G401.6 (cell line): ENCODE measurements around the gene TAPT1.
A peak's percentile ranks its signal among the peaks of the same experiment; 100 is the strongest.
"Not testable (repeated sequence)": the region's sequence is repeated elsewhere in the genome, so short reads cannot be mapped to it uniquely, and the experiment has no call there.

Experiments used
- FAIRE-seq: peaks from 2 replicates; lab custom pipeline; 2012; peaks lifted over from hg19 to GRCh38; lab: Jason Lieb, UNC

Gene TAPT1, protein sequence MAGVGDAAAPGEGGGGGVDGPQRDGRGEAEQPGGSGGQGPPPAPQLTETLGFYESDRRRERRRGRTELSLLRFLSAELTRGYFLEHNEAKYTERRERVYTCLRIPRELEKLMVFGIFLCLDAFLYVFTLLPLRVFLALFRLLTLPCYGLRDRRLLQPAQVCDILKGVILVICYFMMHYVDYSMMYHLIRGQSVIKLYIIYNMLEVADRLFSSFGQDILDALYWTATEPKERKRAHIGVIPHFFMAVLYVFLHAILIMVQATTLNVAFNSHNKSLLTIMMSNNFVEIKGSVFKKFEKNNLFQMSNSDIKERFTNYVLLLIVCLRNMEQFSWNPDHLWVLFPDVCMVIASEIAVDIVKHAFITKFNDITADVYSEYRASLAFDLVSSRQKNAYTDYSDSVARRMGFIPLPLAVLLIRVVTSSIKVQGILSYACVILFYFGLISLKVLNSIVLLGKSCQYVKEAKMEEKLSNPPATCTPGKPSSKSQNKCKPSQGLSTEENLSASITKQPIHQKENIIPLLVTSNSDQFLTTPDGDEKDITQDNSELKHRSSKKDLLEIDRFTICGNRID

DNA sequence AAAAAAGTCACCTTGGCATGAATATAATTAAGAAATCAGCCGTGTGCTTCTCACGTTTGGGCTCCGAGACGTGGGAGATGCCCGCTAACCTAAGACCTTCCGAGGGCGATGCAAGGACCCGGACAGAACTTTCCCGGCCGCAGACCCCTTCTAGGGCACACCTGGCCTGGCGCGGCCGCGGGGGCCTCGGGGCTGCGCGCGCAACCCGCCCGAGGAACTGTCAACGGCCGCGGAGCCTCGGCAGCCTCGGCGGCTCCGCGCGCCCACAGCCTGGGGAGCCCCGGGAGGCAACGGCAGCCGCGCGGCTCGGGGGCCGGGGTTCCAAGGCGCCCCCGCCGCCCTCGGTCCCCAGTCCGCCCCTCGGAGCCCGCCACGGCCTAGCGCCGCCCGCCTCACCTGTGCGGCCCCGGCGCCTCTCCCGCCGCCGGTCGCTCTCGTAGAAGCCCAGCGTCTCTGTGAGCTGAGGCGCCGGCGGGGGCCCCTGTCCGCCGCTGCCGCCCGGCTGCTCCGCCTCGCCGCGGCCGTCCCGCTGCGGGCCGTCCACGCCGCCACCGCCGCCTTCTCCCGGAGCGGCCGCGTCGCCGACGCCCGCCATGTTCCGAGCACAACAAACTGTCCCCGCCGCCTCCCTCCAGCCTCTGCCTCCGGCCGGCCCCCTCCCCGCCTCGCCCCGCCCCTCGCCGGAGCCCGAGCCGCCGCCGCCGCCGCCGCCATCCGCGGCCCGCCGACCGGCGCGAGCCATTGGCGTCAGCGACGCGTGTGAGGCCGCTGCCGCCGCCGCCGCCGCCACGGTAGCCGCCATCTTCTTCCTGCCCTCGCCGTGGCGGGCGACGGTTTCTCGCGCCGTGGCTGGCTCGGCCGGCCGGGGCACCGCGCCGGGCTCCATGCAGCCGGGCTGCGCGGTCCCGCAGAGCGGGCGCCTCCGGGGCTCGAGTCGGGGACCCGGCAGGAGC lies at the start of gene TAPT1:
TSS of gene TAPT1 (minus strand) at position 609 of the 953 bp plus-strand sequence. CDS start at position 595, 14 bp downstream.
- FAIRE-seq = no peak

DNA sequence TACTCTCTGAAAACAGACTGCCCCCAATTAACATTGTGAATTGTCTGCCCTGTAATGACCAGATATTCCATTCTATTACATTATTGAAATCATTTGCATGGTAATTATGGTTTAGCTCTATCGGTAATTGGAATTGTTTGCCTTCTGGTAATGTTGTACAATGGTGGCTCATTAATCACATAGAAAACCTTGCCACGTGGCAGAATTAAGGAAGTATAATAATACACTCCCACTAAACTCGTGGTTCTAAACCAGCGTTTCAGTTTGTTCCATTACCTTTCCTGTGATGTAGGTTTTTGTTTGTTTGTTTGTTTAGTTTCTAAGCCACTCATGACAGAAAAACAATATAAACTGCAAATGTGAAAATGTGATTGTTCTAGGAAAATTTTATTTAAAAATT lies 45.1 kb upstream of the TAPT1 start:
- FAIRE-seq = no peak

DNA sequence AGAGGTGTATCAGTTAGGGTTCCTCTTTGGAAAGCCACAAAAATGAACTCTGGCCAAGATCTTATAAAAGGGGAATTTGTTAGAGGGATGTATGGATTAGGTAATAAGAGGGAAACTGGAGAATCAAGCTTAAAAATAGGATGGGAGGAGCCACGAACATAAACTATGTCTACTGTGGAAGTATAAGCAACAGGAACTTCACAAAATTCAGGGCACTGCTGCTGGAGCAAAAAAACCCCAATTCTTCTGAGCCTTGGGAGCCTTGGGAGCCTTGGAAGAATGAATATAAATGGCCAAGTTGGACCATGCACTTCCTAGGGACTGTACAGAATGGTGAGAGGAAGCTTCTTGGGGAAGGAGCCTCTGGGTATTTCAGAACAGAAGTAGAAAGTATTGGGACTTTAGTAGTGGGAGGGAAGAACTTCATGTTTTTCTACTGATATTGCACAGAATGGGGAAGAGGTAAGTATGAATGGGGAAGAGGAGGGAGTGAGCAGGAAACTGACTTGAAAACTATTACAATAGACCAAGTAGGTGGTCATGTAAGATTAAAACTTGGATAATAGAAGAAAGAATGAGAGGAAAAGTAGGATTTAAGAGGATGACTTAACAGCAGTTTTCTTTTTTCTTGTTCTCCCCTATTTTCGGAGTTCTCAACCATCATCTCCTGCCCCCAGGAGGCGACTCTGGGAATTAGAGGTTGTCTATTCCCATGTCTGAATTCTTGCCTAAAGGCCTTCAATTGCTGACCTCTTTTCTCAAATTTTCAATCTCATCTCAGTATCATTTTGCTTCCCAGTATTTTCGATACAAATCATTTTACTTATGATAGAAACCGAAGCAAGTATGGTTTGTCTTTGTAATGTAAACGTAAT lies 44.4 kb upstream of the TAPT1 start:
- no peak for FAIRE-seq

DNA sequence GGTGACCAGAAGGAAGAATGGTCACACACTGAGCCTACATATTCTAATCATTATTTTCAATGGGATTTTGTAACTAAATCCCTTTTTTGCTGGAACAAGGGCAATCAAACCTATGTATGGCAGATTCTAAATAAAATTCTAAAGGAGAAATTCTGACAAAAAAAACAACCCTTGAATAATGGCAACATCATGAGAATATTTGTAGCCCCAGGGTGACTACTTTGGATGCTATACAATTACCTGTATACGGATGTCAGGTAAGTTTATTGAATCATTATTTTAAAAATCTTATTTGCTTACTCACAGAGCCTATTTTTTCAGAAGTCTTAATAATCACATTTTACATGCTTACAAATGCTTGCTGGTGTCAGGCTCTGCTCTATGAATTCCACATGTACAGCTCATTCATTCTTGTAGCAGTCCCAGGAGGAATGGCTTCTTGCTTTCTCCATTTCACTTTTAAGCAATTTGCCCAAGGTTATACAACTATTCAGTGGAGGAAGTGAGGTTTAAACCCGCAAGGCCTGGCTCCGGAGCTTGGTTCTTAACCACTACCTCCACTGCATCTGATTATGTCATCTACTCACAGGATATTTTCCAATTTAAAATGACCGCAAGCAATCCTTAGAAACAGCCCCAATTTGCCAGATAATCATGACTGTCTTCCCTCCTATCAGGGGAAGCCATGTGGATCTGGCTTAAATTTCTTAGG lies 43.6 kb upstream of the TAPT1 start:
- FAIRE-seq = not testable (repeated sequence)

DNA sequence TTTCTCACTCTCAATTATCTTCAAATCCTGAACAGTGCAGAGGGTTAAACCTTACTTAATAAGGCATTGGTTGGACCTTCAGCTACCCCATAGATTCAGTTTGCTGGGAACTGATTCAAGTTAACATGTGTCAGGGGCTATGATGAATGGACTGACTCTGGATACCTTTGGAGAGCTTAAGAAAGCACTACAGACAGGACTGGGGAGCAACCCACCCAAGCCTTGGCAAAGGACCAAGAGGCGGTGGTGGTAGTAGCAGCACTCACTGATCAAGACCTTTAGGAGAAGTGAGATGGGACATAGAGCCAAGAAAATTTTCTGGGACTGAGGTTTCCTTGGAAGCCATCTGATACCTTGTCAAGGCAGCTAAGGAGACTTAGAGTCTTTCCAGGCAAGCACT lies 43.0 kb upstream of the TAPT1 start:
- no peak for FAIRE-seq

DNA sequence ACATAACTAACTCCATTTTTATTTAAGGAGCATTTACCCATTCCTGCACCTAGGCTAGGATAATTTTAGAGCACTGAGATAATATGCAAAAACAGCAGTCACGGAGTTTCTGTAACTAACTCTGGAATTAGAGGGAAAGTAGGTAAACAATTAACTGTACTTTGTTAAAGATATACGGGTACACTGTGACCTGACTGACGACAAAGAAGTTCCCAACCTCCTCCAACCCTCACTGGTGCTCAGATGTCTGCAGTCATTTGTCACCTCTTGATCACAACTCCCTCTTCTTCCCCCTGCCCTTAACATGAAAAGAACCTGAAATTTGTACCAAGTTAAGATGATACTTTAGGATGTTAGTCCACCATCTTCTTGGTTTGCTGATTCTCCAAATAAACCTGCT lies 42.0 kb upstream of the TAPT1 start:
- FAIRE-seq = no peak

DNA sequence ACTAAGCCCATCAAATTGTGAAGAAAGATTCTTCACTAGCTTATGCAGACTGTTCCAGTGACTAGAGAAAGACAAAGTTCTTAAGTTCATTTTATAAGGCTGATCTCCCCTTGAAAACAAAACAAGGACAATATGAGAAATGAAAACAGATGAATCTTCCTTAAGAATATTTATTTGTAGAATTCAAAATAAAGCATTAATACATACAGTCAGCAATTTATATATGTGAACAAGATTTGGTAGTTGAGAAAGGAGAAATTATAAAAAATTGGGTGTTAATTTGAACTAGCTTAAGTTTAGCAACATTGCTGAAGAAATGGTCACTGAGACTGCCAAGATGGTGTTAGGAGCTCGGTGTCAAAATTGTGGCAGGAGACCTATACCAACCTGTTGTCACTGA lies 41.4 kb upstream of the TAPT1 start:
- no peak for FAIRE-seq

DNA sequence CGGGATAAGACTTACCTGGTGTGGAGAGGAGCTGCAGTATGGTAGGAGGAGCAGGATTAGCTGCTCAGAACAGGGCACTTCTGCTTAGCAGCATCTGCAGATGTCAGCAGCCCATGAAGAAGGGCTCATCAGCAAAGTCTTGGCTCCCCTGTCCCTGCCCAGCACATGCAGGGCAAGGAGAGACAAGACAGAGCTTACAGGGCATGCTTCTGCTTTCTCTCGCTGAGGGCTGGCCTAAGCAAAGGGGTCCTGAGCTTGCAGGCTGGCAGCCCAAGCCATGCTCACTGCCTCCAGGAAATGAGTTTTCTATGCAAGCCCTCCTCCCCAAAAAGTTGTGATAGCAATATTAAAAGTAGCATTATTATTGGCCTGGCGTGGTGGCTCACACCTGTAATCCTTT lies 39.5 kb upstream of the TAPT1 start:
- FAIRE-seq = no peak

DNA sequence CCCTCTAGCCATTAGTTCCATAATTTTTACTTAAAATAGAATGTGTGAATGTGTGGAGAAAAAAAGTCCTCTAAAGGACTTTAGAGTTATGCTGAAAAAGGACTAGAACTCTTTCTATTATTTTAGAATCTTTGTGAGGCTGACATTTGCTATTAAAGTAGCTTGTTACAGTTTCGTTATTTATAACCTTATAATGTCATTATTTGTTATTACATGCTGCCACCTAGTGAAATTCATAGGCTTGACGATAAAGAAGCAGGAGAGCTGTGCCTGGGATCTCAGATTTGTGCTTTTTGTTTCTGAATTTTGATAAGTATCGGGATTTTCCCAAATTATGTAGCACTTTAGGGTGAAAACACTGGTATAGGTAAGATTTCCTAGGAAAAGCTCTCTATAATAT lies 38.5 kb upstream of the TAPT1 start:
- FAIRE-seq = peak; percentile 79

DNA sequence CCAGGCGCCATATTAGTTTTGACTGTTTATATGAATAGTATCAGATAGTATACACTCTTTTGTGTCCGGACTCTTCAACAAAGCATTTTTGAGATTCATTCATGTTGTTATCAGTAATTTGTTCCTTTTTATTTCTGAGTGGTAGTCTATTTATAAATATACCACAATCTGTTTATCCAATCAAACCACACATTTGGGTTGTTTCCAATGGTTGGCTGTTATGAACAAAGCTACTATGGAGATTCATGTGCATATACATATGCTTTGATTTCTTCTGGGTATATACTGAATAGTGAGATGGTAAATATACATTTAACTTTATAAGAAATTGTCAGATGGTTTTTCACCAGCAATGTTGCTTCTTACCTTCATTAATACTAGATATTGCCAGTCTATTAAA lies 36.8 kb upstream of the TAPT1 start:
- no peak for FAIRE-seq

DNA sequence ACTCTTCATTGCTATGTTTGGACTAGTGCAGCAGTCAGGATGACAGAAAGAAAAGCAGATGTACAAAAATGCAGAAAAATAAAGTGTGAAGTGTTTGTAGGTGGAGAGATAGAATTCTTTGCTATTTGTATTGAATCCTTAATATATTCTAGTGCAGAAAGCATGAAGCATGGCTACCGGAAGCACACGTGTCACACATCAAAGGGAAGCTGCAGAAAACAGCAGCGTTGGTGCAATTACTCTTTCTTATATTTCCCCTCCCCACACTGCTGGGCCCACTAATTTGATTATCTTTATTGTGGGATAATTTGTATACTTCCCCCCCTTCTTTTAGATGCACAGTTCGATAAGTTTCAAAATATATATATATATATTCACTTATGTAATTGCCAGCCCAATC lies 35.9 kb upstream of the TAPT1 start:
- no peak for FAIRE-seq

DNA sequence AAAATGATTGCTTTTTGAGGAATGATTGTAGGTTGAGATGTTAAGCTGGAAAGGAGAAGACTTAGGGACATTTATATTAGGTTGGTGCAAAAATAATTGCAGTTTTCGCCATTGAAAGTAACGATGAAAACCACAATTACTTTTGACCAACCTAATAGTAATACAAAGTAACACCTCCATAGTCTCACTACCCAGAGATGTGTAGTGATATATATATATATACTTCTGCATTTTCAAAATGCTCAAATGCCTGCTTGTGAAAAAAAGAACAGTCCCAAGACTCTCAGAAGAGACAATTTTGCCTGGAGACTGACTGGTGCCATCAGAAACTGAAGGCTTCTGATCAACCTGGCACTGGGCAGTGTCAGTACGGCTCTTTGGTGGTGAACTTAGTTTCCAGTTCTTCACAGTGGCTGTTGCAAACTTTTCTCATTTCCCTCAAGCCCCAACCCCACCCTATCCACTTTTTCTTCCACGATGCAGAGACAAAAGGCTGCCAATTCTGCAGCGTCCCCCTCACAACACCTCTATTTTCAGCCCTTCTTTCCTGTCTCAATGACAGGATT lies 35.1 kb upstream of the TAPT1 start:
- no peak for FAIRE-seq

DNA sequence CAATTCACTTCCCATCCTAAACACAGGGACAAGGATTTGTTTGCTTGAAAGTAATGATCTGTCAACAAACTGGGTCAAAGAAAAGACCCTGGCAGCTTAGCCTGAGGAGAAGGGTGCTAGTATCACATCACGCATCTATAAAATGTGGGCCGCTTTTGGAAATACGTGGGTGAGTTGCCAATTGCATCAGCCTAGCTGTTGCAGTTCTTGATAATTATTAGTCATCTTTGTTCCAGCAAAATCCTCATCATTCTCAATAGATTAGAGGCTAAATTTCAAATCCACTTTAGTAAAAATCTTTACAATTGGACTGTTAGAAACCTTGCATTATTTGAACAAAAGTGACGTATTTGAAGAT lies 33.6 kb upstream of the TAPT1 start:
- FAIRE-seq = no peak

DNA sequence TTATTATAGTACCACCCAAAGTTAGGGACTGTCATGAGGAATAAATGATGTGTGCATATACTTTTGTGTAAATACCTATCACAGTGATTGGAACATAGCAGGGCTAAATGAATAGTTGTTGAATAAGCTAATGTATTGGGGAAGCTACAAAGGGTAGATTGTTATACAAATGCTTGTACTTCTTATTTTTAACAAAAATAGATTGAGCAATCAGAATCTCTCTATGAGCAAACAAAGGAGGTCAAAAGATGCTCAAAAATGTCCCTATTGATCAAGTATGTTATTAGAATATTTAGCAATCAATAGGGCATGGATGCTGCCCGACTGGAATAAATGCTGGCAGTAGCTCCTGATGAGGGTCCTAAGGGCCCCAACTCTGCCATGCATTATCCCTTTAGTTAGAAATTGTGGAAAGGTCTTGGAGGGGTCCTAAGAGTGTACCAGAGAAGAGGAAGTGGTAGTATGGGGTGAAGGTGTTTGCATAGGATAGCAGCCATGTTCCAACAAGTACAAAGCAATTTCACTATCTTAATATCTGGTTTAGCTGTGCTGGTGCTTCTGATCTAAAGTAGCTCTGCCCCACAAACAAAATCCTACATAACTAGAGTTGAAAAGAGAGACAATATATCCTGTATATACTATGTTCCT lies 33.1 kb upstream of the TAPT1 start:
- no peak for FAIRE-seq

DNA sequence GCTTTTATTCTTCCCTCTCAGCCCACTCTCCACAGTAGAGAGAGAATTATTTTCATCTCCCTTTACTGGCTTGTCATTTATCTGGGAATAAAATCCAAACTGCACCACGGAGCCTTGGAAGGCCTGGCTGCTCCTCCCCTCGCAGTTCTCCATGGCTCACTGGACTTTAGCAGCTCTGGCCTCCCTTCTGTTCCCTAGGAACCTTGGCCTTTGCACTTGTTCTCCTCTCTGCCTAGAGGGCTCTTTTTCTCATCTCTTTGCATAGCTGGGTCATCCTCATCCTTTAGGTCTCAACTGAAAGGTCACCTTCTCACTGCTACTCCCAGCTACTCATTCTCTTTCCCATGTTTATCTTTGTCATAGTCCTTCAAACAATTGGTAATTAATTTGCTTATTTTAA lies 31.3 kb upstream of the TAPT1 start:
- no peak for FAIRE-seq

DNA sequence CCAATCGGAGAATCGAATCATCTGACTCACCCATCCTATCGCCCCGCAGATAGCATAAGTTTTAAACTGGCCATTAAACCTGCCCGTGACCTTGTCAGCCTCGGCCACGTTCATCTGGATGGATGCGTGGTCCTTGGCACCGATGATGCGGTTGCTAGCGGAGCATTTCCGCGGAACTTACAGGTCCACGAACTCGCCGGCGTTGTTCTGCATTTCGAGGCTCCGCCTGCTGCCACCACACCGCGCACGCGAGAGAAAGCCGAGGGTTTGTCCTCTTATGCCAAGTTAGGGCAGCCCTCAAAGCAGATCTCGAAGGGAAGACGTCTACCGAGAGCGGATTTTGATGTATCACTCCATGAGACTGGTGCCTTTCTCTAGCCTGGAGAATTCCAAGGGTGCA lies 30.1 kb upstream of the TAPT1 start:
- FAIRE-seq = no peak

DNA sequence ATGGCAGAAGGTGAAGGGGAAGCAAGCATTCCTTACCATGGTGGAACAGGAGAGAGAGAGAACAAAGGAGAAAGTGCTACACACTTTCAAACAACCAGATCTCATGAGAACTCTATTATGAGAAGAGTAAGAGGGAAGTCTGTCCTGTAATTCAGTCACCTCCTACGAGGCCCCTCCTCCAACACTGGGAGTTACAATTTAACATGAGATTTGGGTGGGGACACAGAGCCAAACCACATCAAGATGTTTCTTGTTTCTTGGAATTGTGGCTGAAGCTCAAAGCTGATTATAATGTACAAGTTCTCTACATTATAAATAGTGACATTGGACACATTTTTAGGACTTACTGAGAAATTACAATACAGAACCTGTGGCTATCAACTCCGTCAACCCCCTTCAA lies 29.5 kb upstream of the TAPT1 start:
- FAIRE-seq = no peak

DNA sequence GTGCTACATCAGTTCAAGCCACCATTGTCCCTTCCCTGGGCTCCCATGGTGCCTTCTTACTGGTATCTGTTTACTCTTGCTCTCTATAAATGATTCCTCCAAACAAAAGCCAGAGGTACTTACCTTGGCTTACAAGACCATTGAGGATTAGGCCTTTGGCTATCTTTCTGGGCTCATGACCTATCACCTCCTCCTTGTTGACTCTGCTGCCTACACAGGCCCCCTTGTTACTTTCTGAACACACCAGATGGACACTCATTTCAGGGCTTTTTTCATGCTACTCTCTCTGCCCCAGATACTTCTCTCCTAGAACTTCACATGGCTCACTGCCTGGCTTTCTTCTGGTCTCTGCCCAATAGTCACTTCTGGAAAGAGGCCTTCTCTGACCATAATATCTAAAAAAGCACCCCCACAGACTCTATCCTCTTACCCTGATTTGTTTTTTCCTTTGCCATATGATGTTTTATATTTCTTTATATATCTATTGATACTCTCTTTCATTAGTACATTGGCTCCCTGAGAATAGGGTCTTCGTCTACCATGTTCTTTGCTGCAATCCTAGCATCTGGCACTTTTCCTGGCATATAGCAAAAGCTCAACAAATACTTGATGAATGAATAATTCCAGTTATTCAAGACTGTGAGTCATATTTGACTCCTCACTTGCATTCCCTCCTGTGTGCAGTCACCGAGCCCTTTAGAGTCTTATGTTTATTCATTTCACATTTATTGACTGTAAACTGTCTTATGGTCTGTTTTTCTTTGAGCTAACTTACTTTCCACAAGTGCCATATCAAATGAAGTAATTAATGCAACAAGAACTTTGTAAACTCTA lies 27.1 kb upstream of the TAPT1 start:
- FAIRE-seq = no peak

DNA sequence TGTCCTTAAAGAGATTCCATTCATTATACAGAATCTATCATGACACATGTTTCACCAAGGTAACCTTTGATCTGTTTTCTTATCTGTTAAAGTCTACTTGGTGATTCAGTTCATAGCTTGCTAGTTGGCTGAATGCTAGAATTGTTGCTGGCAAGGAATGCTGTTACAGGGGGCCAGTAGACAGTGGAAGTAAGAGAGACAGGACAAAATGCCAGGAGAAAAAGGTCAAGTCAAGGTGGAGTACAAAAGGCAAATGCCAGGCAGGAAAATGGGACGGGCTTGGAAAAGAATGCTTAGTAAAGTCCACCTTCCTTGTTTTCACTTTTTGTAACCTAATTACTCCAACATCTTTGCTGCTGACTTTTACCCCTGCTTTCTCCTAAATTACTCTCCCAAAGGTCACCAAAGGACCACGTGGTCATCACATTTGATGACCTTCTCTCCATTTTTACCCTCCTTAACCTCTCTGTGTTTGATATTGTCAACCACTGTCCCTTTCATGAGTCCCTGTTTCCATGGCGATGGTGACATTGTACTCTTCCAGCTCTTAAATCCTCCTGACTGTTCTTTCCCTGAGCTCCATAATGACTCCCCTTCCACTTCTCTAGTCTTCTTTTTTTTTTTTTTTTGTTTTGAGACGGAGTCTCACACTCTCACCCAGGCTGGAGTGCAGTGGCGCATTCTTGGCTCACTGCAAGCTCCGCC lies 24.5 kb upstream of the TAPT1 start:
- no peak for FAIRE-seq
